IMR-90 (cell line): ENCODE results near the gene OSER1. TPM values are rescaled to one million over a fixed set of nuclear protein-coding genes. Genes with fewer than 3 reads are reported as not detected.

ENCODE experiments used
- ATAC-seq: fragments of 200-7000 bp; cut with Tn5 transposase; 2 replicates; pipeline ENCODE4 v1.9.1; 2020; ENCODE audit warnings: low read depth, mild to moderate bottlenecking, moderate library complexity
- BruUV-seq: library from RNA; stranded (reverse); fragments of 400-500 nt; replicated peaks from 2 replicates; lab custom pipeline; 2021; lab: Mats Ljungman, UMichigan
- CTCF ChIA-PET: fragments of 300-600 bp; formaldehyde crosslinking; extraction: SDS; loops from one replicate; lab custom pipeline; 2021; ENCODE audit warnings: antibody characterized with exemption; lab: Yijun Ruan, JAX
- POLR2A ChIA-PET: fragments of 300-600 bp; sonication (Branson Sonifier 250); formaldehyde crosslinking; loops from one replicate; lab custom pipeline; 2022; ENCODE audit warnings: antibody characterized with exemption; ENCODE audit not compliant: unreplicated experiment; lab: Charles Lee
- DNase-seq: peaks from one replicate; pipeline ENCODE4 v3.0.0; 2013
- H2AFZ ChIP-seq: replicated peaks from 2 replicates; pipeline ENCODE3; 2013; ENCODE audit warnings: low read length, mild to moderate bottlenecking; ENCODE audit not compliant: poor library complexity
- H2AK5ac ChIP-seq: 2 replicates; pipeline ENCODE4 v1.6.1; 2013; ENCODE audit warnings: low read depth, low read length, inconsistent platforms
- H2AK9ac ChIP-seq: replicated peaks from 2 replicates; pipeline ENCODE3; 2013; ENCODE audit warnings: mild to moderate bottlenecking, low read depth, low read length, moderate library complexity; ENCODE audit not compliant: poor library complexity
- H2BK120ac ChIP-seq: 2 replicates; pipeline ENCODE4 v1.6.1; 2013; ENCODE audit warnings: low read depth, low read length, inconsistent platforms
- H2BK15ac ChIP-seq: 3 replicates; pipeline ENCODE4 v1.6.1; 2013; ENCODE audit warnings: low read depth, low read length, inconsistent platforms
- H2BK20ac ChIP-seq: 2 replicates; pipeline ENCODE4 v1.6.1; 2013; ENCODE audit warnings: low read depth, mild to moderate bottlenecking, inconsistent platforms, low read length, moderate library complexity
- H2BK5ac ChIP-seq: 2 replicates; pipeline ENCODE4 v1.6.1; 2013; ENCODE audit warnings: mild to moderate bottlenecking, low read depth, low read length, inconsistent platforms; ENCODE audit not compliant: poor library complexity, severe bottlenecking
- H3K14ac ChIP-seq: replicated peaks from 2 replicates; pipeline ENCODE4 v1.6.1; 2013; ENCODE audit warnings: low read depth, low read length, inconsistent platforms
- H3K18ac ChIP-seq: 2 replicates; pipeline ENCODE4 v1.6.1; 2013; ENCODE audit warnings: low read depth, low read length, control low read depth
- H3K23ac ChIP-seq: 2 replicates; pipeline ENCODE4 v1.6.1; 2013; ENCODE audit warnings: low read depth, low read length, inconsistent platforms
- H3K27ac ChIP-seq: 2 replicates; pipeline ENCODE4 v1.5.1; 2013; ENCODE audit warnings: mild to moderate bottlenecking, control low read depth, low read length; ENCODE audit not compliant: insufficient read depth
- H3K27me3 ChIP-seq: 2 replicates; pipeline ENCODE4 v1.6.1; 2013; ENCODE audit warnings: low read length; ENCODE audit not compliant: control insufficient read depth, insufficient read depth
- H3K36me3 ChIP-seq: 2 replicates; pipeline ENCODE4 v1.6.1; 2013; ENCODE audit warnings: low read length, mixed read lengths; ENCODE audit not compliant: control insufficient read depth, insufficient read depth
- H3K4ac ChIP-seq: 2 replicates; pipeline ENCODE4 v1.6.1; 2013; ENCODE audit warnings: low read depth, low read length, inconsistent platforms
- H3K4me1 ChIP-seq: 2 replicates; pipeline ENCODE4 v1.6.1; 2013; ENCODE audit warnings: low read length, mixed read lengths; ENCODE audit not compliant: control insufficient read depth, insufficient read depth
- H3K4me2 ChIP-seq: 2 replicates; pipeline ENCODE4 v1.6.1; 2013; ENCODE audit warnings: low read depth, mild to moderate bottlenecking, control low read depth, low read length, moderate library complexity
- H3K4me3 ChIP-seq: 2 replicates; pipeline ENCODE4 v1.5.1; 2013; ENCODE audit warnings: low read depth, mild to moderate bottlenecking, control low read depth, low read length, moderate library complexity; ENCODE audit not compliant: insufficient read depth
- H3K56ac ChIP-seq: 2 replicates; pipeline ENCODE4 v1.6.1; 2013; ENCODE audit warnings: low read length, inconsistent platforms; ENCODE audit not compliant: insufficient read depth; ENCODE audit errors: extremely low read depth
- H3K79me1 ChIP-seq, 2 experiments: 2 replicates each; pipeline ENCODE4 v1.6.1; 2013; ENCODE audit warnings: low read length in 2 of 2, inconsistent platforms in 1 of 2, low read depth in 1 of 2
- H3K9ac ChIP-seq: 2 replicates; pipeline ENCODE4 v1.6.1; 2013; ENCODE audit warnings: low read depth, low read length, control low read depth
- H3K9me1 ChIP-seq: 2 replicates; pipeline ENCODE4 v1.6.1; 2013; ENCODE audit warnings: low read length, inconsistent platforms; ENCODE audit not compliant: insufficient read depth
- H3K9me3 ChIP-seq: 2 replicates; pipeline ENCODE4 v1.6.1; 2013; ENCODE audit warnings: low read length; ENCODE audit not compliant: control insufficient read depth, insufficient read depth
- H4K20me1 ChIP-seq: 2 replicates; pipeline ENCODE4 v1.6.1; 2013; ENCODE audit warnings: low read length, inconsistent platforms; ENCODE audit not compliant: insufficient read depth
- H4K5ac ChIP-seq: 2 replicates; pipeline ENCODE4 v1.6.1; 2013; ENCODE audit warnings: mild to moderate bottlenecking, low read depth, low read length, control low read depth
- H4K8ac ChIP-seq, 2 experiments: 2 replicates each; pipeline ENCODE4 v1.6.1; 2013; ENCODE audit warnings: low read depth in 2 of 2, low read length in 2 of 2, control low read depth in 1 of 2, inconsistent platforms in 1 of 2
- H4K91ac ChIP-seq: 2 replicates; pipeline ENCODE4 v1.6.1; 2013; ENCODE audit warnings: low read depth, low read length, inconsistent platforms; ENCODE audit not compliant: insufficient read depth
- BHLHE40 ChIP-seq: fragments of 150-350 bp; IDR thresholded peaks from 2 replicates; pipeline ENCODE4 v1.6.1; 2016; ENCODE audit warnings: mild to moderate bottlenecking, low read depth, low read length
- RFX5 ChIP-seq: IDR thresholded peaks from 2 replicates; pipeline ENCODE4 v1.8.0; 2012; ENCODE audit warnings: low read depth, mild to moderate bottlenecking, low read length, moderate library complexity
- USF2 ChIP-seq: fragments of 150-350 bp; IDR thresholded peaks from 2 replicates; pipeline ENCODE4 v1.6.1; 2017; ENCODE audit warnings: mild to moderate bottlenecking, antibody characterized with exemption, low read length, low read depth
- WGBS, 2 experiments: methylation state at CpG; one replicate each; pipeline versions ENCODE4 v1.1.5 to v1.1.7; 2013; ENCODE audit warnings: missing lambda C conversion rate in 2 of 2; ENCODE audit not compliant: insufficient read length in 1 of 2; ENCODE audit errors: extremely low coverage in 2 of 2; 5-methylcytosine and 5-hydroxymethylcytosine counted together
- dilution Hi-C: fragments of 300-500 bp; cut with HindIII; formaldehyde crosslinking; loops from one replicate; pipeline ENCODE4 v1.14.3; 2018; ENCODE audit warnings: low sequenced_read_pairs; ENCODE audit not compliant: unreplicated experiment
- in situ Hi-C: fragments of 300-500 bp; cut with MboI; formaldehyde crosslinking; loops from 3 replicates; pipeline ENCODE4 v1.14.3; 2019; ENCODE audit warnings: low sequenced_read_pairs, inconsistent platforms, mixed read lengths
- intact Hi-C: fragments of 100-400 bp; cut with micrococcal nuclease; formaldehyde crosslinking; loops from 2 replicates; pipeline ENCODE4 v1.10.0; 2022
- polyA plus RNA-seq, 3 experiments: library from polyadenylated mRNA; depleted of rRNA; stranded (reverse); fragments of >200 nt; gene quantifications; 2 replicates each; pipeline ENCODE4 v1.2.3, GENCODE V29; 2012; ENCODE audit warnings: low replicate concordance in 1 of 3
- total RNA-seq: library from RNA; depleted of rRNA; stranded (reverse); fragments of >200 nt; gene quantifications from 2 replicates; pipeline ENCODE4 v1.2.3, GENCODE V29; 2012
- TF ChIP-seq, protein P1 (sequence below): conservative IDR thresholded peaks from 2 replicates; pipeline ENCODE4 v1.5.1; 2012; ENCODE audit warnings: mild to moderate bottlenecking, low read depth, low read length, improper control_type of control experiment

Gene OSER1
- total and polyA plus RNA-seq, 2 of the 4 experiments (the other 2 are of a cell fraction), result 32.6 to 70.6 TPM

DNA sequence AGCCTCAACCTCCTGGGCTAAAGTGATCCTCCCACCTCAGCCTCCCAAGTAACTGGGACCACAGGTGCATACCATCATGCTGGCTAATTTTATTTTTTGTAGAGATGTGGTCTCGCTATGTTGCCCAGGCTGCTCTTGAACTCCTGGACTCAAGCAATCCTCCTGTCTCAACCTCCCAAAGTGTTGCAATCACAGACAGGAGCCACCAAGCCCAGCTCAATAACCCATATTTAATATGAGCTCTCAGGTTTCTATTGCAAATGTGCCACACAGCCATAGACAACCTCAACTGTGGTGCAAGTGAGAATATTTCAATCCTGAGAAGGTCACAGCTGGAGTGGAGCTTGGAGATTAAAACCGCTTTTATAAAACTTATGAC lies 38.0 kb downstream of the OSER1 start:
- Histone ChIP-seq H2AK9ac (no peak overlapping the region), H4K91ac (no peak overlapping the region), H2BK5ac (no peak overlapping the region), H3K27ac (no peak overlapping the region), H2BK120ac (no peak overlapping the region), H2AK5ac (no peak overlapping the region), H3K9me1 (peaks cover 6% of the 10 kb centered on the region; the same call in 1 of the 2 replicates), H2AFZ (no peak overlapping the region), H3K4ac (no peak overlapping the region), H3K4me2 (no peak overlapping the region), H2BK20ac (no peak overlapping the region), H3K27me3 (no peaks in the 10 kb centered on the region; the same call in 1 of the 2 replicates), H3K79me1 (peaks cover 0 to 3% of the 10 kb centered on the region in 2 experiments; a peak in 3 of 4 replicates), H4K20me1 (no peaks in the 10 kb centered on the region), H4K8ac (no peak overlapping the region), H3K9ac (no peak overlapping the region), H3K18ac (no peak overlapping the region), H3K4me3 (no peak overlapping the region), H3K14ac (no peak overlapping the region), H3K56ac (no peak overlapping the region), H3K4me1 (no peaks in the 10 kb centered on the region), H3K9me3 (no peaks in the 10 kb centered on the region), H3K23ac (no peak overlapping the region), H4K5ac (no peak overlapping the region), H2BK15ac (no peak overlapping the region), H3K36me3 (no peaks in the 10 kb centered on the region)
- dilution Hi-C loops (no loop called here), intact Hi-C loops (no loop called here), in situ Hi-C loops (no loop called here)
- no peak for DNase-seq
- TF ChIP-seq USF2 (no peak), RFX5 (no peak), BHLHE40 (no peak)
- TF ChIP-seq, protein P1, sequence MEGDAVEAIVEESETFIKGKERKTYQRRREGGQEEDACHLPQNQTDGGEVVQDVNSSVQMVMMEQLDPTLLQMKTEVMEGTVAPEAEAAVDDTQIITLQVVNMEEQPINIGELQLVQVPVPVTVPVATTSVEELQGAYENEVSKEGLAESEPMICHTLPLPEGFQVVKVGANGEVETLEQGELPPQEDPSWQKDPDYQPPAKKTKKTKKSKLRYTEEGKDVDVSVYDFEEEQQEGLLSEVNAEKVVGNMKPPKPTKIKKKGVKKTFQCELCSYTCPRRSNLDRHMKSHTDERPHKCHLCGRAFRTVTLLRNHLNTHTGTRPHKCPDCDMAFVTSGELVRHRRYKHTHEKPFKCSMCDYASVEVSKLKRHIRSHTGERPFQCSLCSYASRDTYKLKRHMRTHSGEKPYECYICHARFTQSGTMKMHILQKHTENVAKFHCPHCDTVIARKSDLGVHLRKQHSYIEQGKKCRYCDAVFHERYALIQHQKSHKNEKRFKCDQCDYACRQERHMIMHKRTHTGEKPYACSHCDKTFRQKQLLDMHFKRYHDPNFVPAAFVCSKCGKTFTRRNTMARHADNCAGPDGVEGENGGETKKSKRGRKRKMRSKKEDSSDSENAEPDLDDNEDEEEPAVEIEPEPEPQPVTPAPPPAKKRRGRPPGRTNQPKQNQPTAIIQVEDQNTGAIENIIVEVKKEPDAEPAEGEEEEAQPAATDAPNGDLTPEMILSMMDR, result no peak
- BruUV-seq, result no TSS peak
- WGBS, 2 experiments, result no CpG with 5 or more reads among the region's 2 CpGs
- CTCF ChIA-PET, result no interaction called here
- POLR2A ChIA-PET, result no interaction called here
- ATAC-seq, result no peak
